Osteocyte (in vitro differentiated cells): ENCODE data around the gene EEF2KMT. TPM values are rescaled to one million over a fixed set of nuclear protein-coding genes. Genes with fewer than 3 reads are reported as not detected.
"Not testable (repeated sequence)": the region's sequence is repeated elsewhere in the genome, so short reads cannot be mapped to it uniquely, and the experiment has no call there.

Experiments used
- DNase-seq: peaks from one replicate; pipeline ENCODE4 v3.0.0; 2021; ENCODE audit warnings: mixed read lengths; ENCODE audit not compliant: unreplicated experiment; ENCODE audit errors: extremely low spot score
- H3K27ac Mint-ChIP-seq: one replicate; pipeline ENCODE4 v1.8.0; 2021; ENCODE audit warnings: mild to moderate bottlenecking, mixed read lengths; ENCODE audit not compliant: unreplicated experiment
- H3K27me3 Mint-ChIP-seq: one replicate; pipeline ENCODE4 v1.8.0; 2021; ENCODE audit warnings: mixed read lengths; ENCODE audit not compliant: unreplicated experiment
- H3K36me3 Mint-ChIP-seq: one replicate; pipeline ENCODE4 v1.8.0; 2021; ENCODE audit warnings: mixed read lengths; ENCODE audit not compliant: unreplicated experiment
- H3K4me1 Mint-ChIP-seq: one replicate; pipeline ENCODE4 v1.8.0; 2021; ENCODE audit warnings: mixed read lengths; ENCODE audit not compliant: unreplicated experiment
- H3K4me3 Mint-ChIP-seq: one replicate; pipeline ENCODE4 v1.8.0; 2021; ENCODE audit warnings: mild to moderate bottlenecking, moderate library complexity, mixed read lengths; ENCODE audit not compliant: unreplicated experiment
- H3K9me3 Mint-ChIP-seq: one replicate; pipeline ENCODE4 v1.8.0; 2021; ENCODE audit warnings: mixed read lengths; ENCODE audit not compliant: unreplicated experiment
- CTCF ChIP-seq: fragments of 200-600 bp; sonication (generic); IDR thresholded peaks from 2 replicates; pipeline ENCODE4 v1.5.0; 2021; ENCODE audit warnings: antibody characterized with exemption, mild to moderate bottlenecking, moderate library complexity
- total RNA-seq: library from RNA; stranded (reverse); gene quantifications from 2 replicates; pipeline ENCODE4 v1.2.1, GENCODE V29; 2021

Gene EEF2KMT
- total RNA-seq, 1 donor from 2014 or later = 9.3 TPM

GRCh38 chr16:5093081-5093480 is 4.5 kb downstream of the EEF2KMT start:
- H3K36me3 Mint-ChIP-seq, DNase-seq, H3K9me3 Mint-ChIP-seq, H3K27ac Mint-ChIP-seq, H3K27me3 Mint-ChIP-seq, H3K4me3 Mint-ChIP-seq: not testable (repeated sequence)
- peaks cover 13% of the 10 kb centered on the region for H3K4me1 Mint-ChIP-seq

- H3K27me3 Mint-ChIP-seq, H3K27ac Mint-ChIP-seq, H3K4me3 Mint-ChIP-seq, H3K4me1 Mint-ChIP-seq, DNase-seq, H3K36me3 Mint-ChIP-seq, H3K9me3 Mint-ChIP-seq: not testable (repeated sequence)
These were observed 7.0 kb downstream of the EEF2KMT start for GRCh38 chr16:5090592-5090991.

DNA sequence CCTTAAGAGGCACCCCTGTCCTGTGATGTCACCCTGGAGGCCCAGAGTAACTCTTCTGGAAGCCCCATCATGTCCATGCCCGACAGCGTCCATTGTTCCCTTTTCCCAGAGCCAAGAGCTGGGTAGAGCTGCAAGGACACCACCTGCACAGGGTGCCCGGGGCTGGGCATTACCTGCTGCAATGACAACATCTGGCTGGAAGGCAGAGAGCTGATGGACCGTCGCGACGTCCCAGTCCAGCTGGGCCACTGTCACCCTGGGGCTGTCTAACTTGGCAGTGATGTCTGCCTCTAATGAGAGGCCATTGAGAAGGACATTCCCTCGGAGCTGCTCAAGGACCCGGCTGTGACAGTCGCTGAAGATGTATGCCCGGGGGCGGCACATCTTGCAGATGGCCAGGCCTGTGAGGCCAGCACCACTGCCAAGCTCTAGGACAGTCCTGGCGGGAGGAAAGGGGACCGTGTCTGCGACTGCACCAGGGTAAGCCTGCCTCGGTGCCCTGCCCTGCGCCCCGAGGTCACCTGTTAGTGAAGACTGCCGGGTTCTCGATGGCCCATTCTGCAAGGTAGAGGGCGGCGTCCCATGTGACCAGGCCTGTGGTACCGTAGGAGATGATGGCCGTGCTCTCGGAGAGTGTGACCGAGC is 7.6 kb downstream of the EEF2KMT start:
- not testable (repeated sequence) for H3K36me3 Mint-ChIP-seq, H3K27me3 Mint-ChIP-seq, H3K27ac Mint-ChIP-seq

GRCh38 chr16:5088936-5089335 is 8.7 kb downstream of the EEF2KMT start:
- H3K4me3 Mint-ChIP-seq, DNase-seq, H3K27ac Mint-ChIP-seq, H3K4me1 Mint-ChIP-seq, H3K9me3 Mint-ChIP-seq, H3K27me3 Mint-ChIP-seq: not testable (repeated sequence)
- H3K36me3 Mint-ChIP-seq = peaks cover 16% of the 10 kb centered on the region

More for the DNA sequence above, 7.6 kb downstream of the EEF2KMT start:
- H3K4me3 Mint-ChIP-seq, DNase-seq, H3K9me3 Mint-ChIP-seq, H3K4me1 Mint-ChIP-seq: not testable (repeated sequence)

DNA sequence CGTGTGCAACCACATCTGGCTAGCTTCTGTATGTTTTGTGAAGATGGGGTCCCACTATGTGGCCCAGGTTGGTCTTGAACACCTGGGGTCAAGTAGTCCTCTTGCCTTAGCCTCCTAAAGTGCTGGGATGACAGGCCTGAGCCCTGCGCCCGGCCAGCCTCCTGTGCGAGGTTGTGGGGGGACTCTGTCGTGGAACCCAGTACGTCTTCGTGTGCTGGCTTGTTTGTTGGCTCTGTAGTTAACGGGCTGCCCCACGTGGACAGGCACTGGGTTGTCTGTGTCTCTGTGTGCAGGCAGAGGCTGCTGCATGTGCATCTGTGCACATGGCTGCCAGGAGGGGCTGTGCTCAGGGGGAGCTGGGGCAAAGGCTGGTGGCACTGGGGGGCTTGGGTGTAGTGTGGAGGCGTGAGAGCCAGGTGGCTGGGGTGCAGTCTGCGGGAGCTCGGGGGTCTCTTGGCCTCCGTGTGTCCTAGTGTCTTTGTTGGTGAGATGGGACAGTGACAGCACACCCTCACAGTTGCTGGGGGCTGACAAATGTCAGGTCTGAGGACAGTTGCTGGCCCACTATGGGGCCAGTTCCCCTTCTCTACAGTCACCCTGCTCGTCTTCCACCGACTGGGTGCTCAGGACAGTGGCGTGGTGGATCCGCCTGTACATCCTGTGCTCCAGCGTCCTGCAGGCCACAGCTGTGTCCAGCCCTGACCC is 9.4 kb downstream of the EEF2KMT start:
- H3K27ac Mint-ChIP-seq, H3K4me3 Mint-ChIP-seq, H3K9me3 Mint-ChIP-seq, H3K27me3 Mint-ChIP-seq, H3K4me1 Mint-ChIP-seq, DNase-seq: not testable (repeated sequence)
- H3K36me3 Mint-ChIP-seq = peaks cover 18% of the 10 kb centered on the region

DNA sequence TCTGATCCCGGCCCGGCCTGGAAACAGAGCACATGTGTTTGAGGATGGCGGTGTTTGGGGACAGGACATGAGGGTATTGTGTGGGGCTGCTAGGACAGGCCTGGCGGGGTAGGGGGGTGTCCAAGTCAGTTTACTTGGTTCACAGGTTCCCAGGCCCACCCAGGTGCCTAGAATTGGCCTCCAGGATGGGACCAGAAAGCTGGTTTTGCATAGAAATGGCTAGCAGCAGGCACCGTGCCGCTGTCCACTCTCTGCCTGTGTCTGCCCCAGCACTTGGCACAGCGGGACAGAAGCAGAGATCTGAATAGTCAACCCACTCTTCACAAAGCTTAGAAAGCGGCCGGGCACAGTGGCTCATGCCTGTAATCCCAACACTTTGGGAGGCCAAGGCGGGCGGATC is 11.9 kb downstream of the EEF2KMT start:
- H3K9me3 Mint-ChIP-seq, DNase-seq, H3K4me1 Mint-ChIP-seq, H3K27me3 Mint-ChIP-seq, H3K27ac Mint-ChIP-seq, H3K4me3 Mint-ChIP-seq: not testable (repeated sequence)
- H3K36me3 Mint-ChIP-seq = peaks cover 19% of the 10 kb centered on the region

DNA sequence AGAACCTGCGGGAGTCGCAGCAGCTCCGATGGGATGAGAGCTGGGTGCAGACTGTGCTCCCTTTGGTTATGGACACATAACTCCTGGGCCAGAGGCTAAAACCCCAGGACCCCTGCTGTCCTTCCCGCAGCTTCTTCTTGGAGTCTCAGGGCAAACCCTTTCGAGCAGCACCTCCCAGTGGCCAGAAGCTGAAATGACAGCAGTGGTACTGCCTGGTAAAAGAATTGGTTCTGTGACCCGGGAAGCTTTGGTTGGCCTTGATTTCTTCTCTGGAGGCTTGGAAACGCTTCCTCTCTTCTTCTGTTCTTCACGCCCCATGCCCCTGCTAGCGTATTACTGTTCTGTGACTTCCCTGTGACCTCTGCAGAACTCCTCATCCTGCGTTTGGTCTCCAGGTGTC is 12.8 kb downstream of the EEF2KMT start:
- H3K4me3 Mint-ChIP-seq, H3K4me1 Mint-ChIP-seq, DNase-seq, H3K27me3 Mint-ChIP-seq, H3K9me3 Mint-ChIP-seq, H3K27ac Mint-ChIP-seq: not testable (repeated sequence)
- H3K36me3 Mint-ChIP-seq = peaks cover 21% of the 10 kb centered on the region
- TF ChIP-seq CTCF = peak; percentile 63

DNA sequence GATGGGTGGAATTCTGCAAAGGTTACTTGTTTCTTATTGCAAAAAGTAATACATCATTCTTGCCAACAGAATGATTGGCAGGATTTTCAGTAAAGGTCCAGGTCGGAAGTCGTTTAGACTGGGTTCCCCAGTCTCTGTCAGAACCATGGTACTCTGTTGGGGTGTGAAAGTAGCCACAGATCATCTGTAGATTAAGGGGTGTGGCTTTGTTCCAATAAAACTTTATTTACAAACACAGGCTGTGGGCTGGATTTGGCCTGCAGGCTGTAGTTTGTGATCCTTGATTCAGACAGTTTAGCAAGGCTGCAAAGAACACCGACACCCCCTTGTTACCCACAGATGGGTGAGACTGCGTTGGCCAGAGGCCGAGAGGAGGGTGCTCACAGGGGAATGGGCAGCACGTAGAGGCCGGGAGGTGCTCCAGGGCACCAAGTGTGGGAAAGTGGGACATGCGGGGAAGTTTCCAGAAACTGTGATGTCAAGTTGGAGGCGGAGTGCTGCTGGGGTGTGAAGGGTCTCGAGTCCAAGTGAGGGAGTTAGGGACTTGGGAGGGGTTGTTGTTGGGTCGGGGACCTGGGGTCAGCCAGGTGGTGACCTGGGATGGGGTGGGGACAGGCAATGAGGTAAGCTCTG is 13.4 kb downstream of the EEF2KMT start:
- not testable (repeated sequence) for H3K27me3 Mint-ChIP-seq

DNA sequence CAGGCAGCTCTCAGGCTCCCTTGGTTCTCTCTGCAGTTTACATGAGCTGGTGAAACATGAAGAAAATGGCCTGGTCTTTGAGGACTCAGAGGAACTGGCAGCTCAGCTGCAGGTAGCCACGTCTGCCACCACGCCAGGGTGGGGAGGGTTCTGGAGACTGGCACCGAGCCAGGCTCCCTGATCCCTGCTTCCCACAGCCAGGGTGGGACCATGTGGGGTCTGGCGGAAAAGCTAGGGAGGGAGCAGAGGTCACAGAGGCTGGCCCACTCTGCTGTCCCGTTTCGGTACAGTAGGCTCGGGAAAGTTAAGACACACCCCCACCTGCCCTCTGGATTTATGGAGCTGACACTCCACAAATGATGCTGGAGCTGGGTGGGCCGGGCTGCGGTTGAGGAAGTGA is 13.9 kb downstream of the EEF2KMT start:
- H3K27me3 Mint-ChIP-seq, H3K4me3 Mint-ChIP-seq, DNase-seq, H3K4me1 Mint-ChIP-seq, H3K9me3 Mint-ChIP-seq, H3K27ac Mint-ChIP-seq: not testable (repeated sequence)
- H3K36me3 Mint-ChIP-seq = peaks cover 23% of the 10 kb centered on the region

More for the DNA sequence above, 13.4 kb downstream of the EEF2KMT start:
- H3K27ac Mint-ChIP-seq, H3K4me1 Mint-ChIP-seq, H3K9me3 Mint-ChIP-seq, H3K4me3 Mint-ChIP-seq, DNase-seq: not testable (repeated sequence)
- H3K36me3 Mint-ChIP-seq = peaks cover 23% of the 10 kb centered on the region

DNA sequence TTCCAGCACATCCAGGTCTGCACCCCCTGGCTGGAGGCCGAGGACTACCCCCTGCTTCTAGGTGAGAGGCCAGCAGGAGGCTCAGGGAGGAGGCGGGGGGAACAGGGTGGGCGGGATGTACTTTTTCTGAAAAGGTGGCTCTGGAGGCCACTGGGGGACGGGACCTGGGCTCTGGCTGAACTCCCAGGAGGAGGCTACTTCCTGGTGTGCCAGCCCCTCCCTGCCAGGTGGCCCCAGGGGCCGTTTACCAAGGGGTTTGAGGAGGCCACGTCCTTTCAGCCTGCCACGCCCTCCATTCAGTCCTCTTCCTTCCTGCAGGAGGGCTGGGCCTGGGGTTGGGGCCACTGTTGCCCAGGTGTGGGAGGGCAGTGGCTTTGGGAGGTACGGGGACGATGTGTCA is 16.6 kb downstream of the EEF2KMT start:
- H3K4me3 Mint-ChIP-seq, H3K27ac Mint-ChIP-seq, H3K27me3 Mint-ChIP-seq, DNase-seq, H3K4me1 Mint-ChIP-seq, H3K9me3 Mint-ChIP-seq: not testable (repeated sequence)
- H3K36me3 Mint-ChIP-seq = peaks cover 24% of the 10 kb centered on the region

- H3K9me3 Mint-ChIP-seq, H3K27ac Mint-ChIP-seq, DNase-seq, H3K4me3 Mint-ChIP-seq, H3K4me1 Mint-ChIP-seq, H3K27me3 Mint-ChIP-seq: not testable (repeated sequence)
- peaks cover 27% of the 10 kb centered on the region for H3K36me3 Mint-ChIP-seq
These were observed 17.1 kb downstream of the EEF2KMT start for GRCh38 chr16:5080461-5080860.
